HepG2 (cell line): ENCODE measurements around the gene KCNK18. TPM values are rescaled to one million over a fixed set of nuclear protein-coding genes. Genes with fewer than 3 reads are reported as not detected.

Experiments used
- ATAC-seq: fragments of 200-7000 bp; cut with Tn5 transposase; 3 replicates; pipeline ENCODE4 v1.9.1; 2020; ENCODE audit warnings: mild to moderate bottlenecking, moderate library complexity
- BruUV-seq: library from RNA; stranded (reverse); fragments of 400-500 nt; replicated peaks from 2 replicates; lab custom pipeline; 2021; lab: Mats Ljungman, UMichigan
- CTCF ChIA-PET: fragments of 300-600 bp; formaldehyde crosslinking; extraction: SDS; loops from one replicate; lab custom pipeline; 2021; ENCODE audit warnings: low total read pairs, inconsistent platforms, low intra/inter-chr PET ratio; lab: Yijun Ruan, JAX
- POLR2A ChIA-PET: fragments of 350-600 bp; sonication (Branson Sonifier 250); formaldehyde crosslinking; loops from one replicate; lab custom pipeline; 2020; ENCODE audit warnings: antibody characterized with exemption, inconsistent platforms; lab: Yijun Ruan, JAX
- DNase-seq: peaks from one replicate; pipeline ENCODE4 v3.0.0-alpha.2; 2015; ENCODE audit warnings: low spot score
- FAIRE-seq: peaks from 3 replicates; lab custom pipeline; 2011; peaks lifted over from hg19 to GRCh38; lab: Jason Lieb, UNC
- H2AFZ ChIP-seq: one replicate; pipeline ENCODE4 v1.6.1; 2011; ENCODE audit warnings: low read length, inconsistent platforms
- H3K27ac ChIP-seq: fragments of 300-600 bp; 3 replicates; pipeline ENCODE4 v1.8.0; 2011; ENCODE audit warnings: mixed run types, mild to moderate bottlenecking, mixed read lengths, low read length, inconsistent platforms; ENCODE audit not compliant: insufficient read depth; ENCODE audit errors: extremely low read length
- H3K27me3 ChIP-seq, 2 experiments: fragments of 200-600 bp in 1 of 2; 2 replicates in 1 of 2; 3 replicates in 1 of 2; pipeline versions ENCODE4 v1.6.0 to v1.8.0; 2011; ENCODE audit warnings: low read length in 2 of 2, mild to moderate bottlenecking in 2 of 2, moderate library complexity in 2 of 2, inconsistent platforms in 1 of 2; ENCODE audit not compliant: insufficient read depth in 2 of 2, control insufficient read depth in 1 of 2
- H3K36me3 ChIP-seq, 2 experiments: fragments of 200-600 bp in 1 of 2; replicated peaks in 1 of 2; 2 replicates in 1 of 2; 3 replicates in 1 of 2; pipeline versions ENCODE4 v1.5.1 to v1.8.0; 2011; ENCODE audit warnings: low read length in 2 of 2, inconsistent platforms in 1 of 2; ENCODE audit not compliant: insufficient read depth in 2 of 2, control insufficient read depth in 1 of 2
- H3K4me1 ChIP-seq: 2 replicates; pipeline ENCODE4 v1.5.1; 2012; ENCODE audit warnings: low read length, inconsistent platforms; ENCODE audit not compliant: insufficient read depth
- H3K4me2 ChIP-seq: 2 replicates; pipeline ENCODE4 v1.6.0; 2011; ENCODE audit warnings: low read depth, low read length, inconsistent platforms
- H3K4me3 ChIP-seq, 3 experiments: fragments of 200-600 bp in 1 of 3; sonication (generic), shearing (Covaris generic) in 1 of 3; replicated peaks in 1 of 3; 2 replicates each; pipeline ENCODE4 v1.5.1; 2011 to 2016; ENCODE audit warnings: low read length in 3 of 3, inconsistent platforms in 2 of 3, low read depth in 2 of 3, mild to moderate bottlenecking in 2 of 3, control low read depth in 1 of 3, mixed read lengths in 1 of 3; ENCODE audit not compliant: insufficient read depth in 1 of 3
- H3K79me2 ChIP-seq: one replicate; pipeline ENCODE4 v1.6.1; 2011; ENCODE audit warnings: low read length, inconsistent platforms; ENCODE audit not compliant: insufficient read depth
- H3K9ac ChIP-seq: 2 replicates; pipeline ENCODE4 v1.6.0; 2011; ENCODE audit warnings: mild to moderate bottlenecking, low read depth, low read length, inconsistent platforms; ENCODE audit not compliant: insufficient read depth
- H3K9me3 ChIP-seq: 2 replicates; pipeline ENCODE4 v1.5.1; 2012; ENCODE audit warnings: mild to moderate bottlenecking, low read length
- H4K20me1 ChIP-seq: 2 replicates; pipeline ENCODE4 v1.6.0; 2011; ENCODE audit warnings: inconsistent platforms, mild to moderate bottlenecking, low read length, moderate library complexity; ENCODE audit not compliant: insufficient read depth
- KDM1A ChIP-seq: IDR thresholded peaks from 2 replicates; pipeline ENCODE4 v1.6.1; 2016; ENCODE audit warnings: missing compliant biosample characterization
- NCOA5 ChIP-seq: sonication (generic); formaldehyde crosslinking; IDR thresholded peaks from 2 replicates; pipeline ENCODE4 v1.4.0; 2020; ENCODE audit warnings: missing genetic modification reagents
- SRSF1 ChIP-seq: fragments of 200-400 bp; formaldehyde crosslinking; optimal IDR thresholded peaks from 2 replicates; pipeline ENCODE3; 2017; ENCODE audit warnings: mild to moderate bottlenecking, low read depth, low read length, moderate library complexity
- XBP1 ChIP-seq: sonication (generic); formaldehyde crosslinking; IDR thresholded peaks from 2 replicates; pipeline ENCODE4 v1.5.0; 2020; ENCODE audit warnings: missing genetic modification reagents
- ZBED4 ChIP-seq: sonication (generic); formaldehyde crosslinking; IDR thresholded peaks from 2 replicates; pipeline ENCODE4 v1.4.0; 2020; ENCODE audit warnings: missing genetic modification reagents, borderline replicate concordance
- ZBTB20 ChIP-seq: sonication (generic); formaldehyde crosslinking; IDR thresholded peaks from 2 replicates; pipeline ENCODE4 v1.8.1; 2023; ENCODE audit warnings: missing genetic modification reagents, low read depth, mild to moderate bottlenecking, borderline replicate concordance
- ZFP36L1 ChIP-seq: sonication (generic); formaldehyde crosslinking; IDR thresholded peaks from 2 replicates; pipeline ENCODE4 v1.8.0; 2022; ENCODE audit warnings: mild to moderate bottlenecking, missing genetic modification reagents, moderate library complexity
- ZNF331 ChIP-seq: sonication (generic); formaldehyde crosslinking; IDR thresholded peaks from 2 replicates; pipeline ENCODE4 v1.4.0; 2020; ENCODE audit warnings: missing genetic modification reagents
- ZNF589 ChIP-seq: sonication (generic); formaldehyde crosslinking; conservative IDR thresholded peaks from 2 replicates; pipeline ENCODE4 v1.8.0; 2022; ENCODE audit warnings: mild to moderate bottlenecking, moderate library complexity, missing genetic modification reagents
- ZNF878 ChIP-seq: sonication (generic); formaldehyde crosslinking; IDR thresholded peaks from 2 replicates; pipeline ENCODE4 v1.8.1; 2023; ENCODE audit warnings: mild to moderate bottlenecking, missing genetic modification reagents, moderate library complexity
- WGBS: methylation state at CpG from one replicate; pipeline ENCODE4 v1.1.6; 2017; ENCODE audit warnings: low lambda C conversion rate; 5-methylcytosine and 5-hydroxymethylcytosine counted together
- in situ Hi-C: cut with HindIII; loops from 2 replicates; pipeline ENCODE4 v1.10.0; 2017; ENCODE audit warnings: low pct_unique_long_range_greater_than_20kb; ENCODE audit not compliant: extremely low pct_ligation_motif_present
- intact Hi-C: fragments of 100-400 bp; cut with micrococcal nuclease; formaldehyde crosslinking; loops from one replicate; pipeline ENCODE4 v1.10.0; 2022; ENCODE audit not compliant: unreplicated experiment
- polyA plus RNA-seq, 8 experiments: library from polyadenylated mRNA; depleted of rRNA in 3 of 8; stranded (reverse) in 7 of 8; unstranded in 1 of 8; fragments of >200 nt; fragmentation: Illumina TruSeq in 4 of 8; extraction: Trizol in 4 of 8; gene quantifications; 2 replicates each; pipeline versions ENCODE4 v1.2.1 to v1.2.3, GENCODE V29; 2011 to 2016; ENCODE audit warnings: low read depth in 4 of 8, missing spikeins in 1 of 8, mixed read lengths in 1 of 8; ENCODE audit not compliant: insufficient read depth in 1 of 8
- total RNA-seq, 5 experiments: library from RNA; depleted of rRNA; stranded (reverse); fragments of >200 nt; fragmentation: Illumina TruSeq; extraction: Trizol; gene quantifications; 2 replicates each; pipeline ENCODE4 v1.2.3, GENCODE V29; 2016; ENCODE audit warnings: low read depth in 1 of 5
- TF ChIP-seq, protein P1 (sequence below): sonication (generic); formaldehyde crosslinking; IDR thresholded peaks from 2 replicates; pipeline ENCODE4 v1.4.0; 2020; ENCODE audit warnings: mild to moderate bottlenecking, missing genetic modification reagents
- TF ChIP-seq, protein P2 (sequence below): sonication (generic); formaldehyde crosslinking; IDR thresholded peaks from 2 replicates; pipeline ENCODE4 v1.5.1; 2020; ENCODE audit warnings: mild to moderate bottlenecking, moderate library complexity, missing genetic modification reagents
- TF ChIP-seq, protein P3 (sequence below): sonication (generic); formaldehyde crosslinking; IDR thresholded peaks from 2 replicates; pipeline ENCODE4 v1.5.1; 2020; ENCODE audit warnings: mild to moderate bottlenecking, missing genetic modification reagents

Gene KCNK18
- total and polyA plus RNA-seq, 2 of the 13 experiments (the other 11 are each of a cell fraction or from before 2014, with no cell fraction given), result not detected

GRCh38 chr10:117161386-117162033 is 35.8 kb upstream of the KCNK18 start:
- in situ Hi-C loops, result loop anchor here (10.0 kb wide), 1 partner anchor 157 kb away; the partner anchor contains the start of gene SHTN1
- FAIRE-seq, result no peak
- TF ChIP-seq, protein P1, sequence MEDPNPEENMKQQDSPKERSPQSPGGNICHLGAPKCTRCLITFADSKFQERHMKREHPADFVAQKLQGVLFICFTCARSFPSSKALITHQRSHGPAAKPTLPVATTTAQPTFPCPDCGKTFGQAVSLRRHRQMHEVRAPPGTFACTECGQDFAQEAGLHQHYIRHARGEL, result no peak
- TF ChIP-seq ZFP36L1 (CRISPR knock-in tag) (no peak), XBP1 (CRISPR knock-in tag) (no peak), ZBED4 (CRISPR knock-in tag) (no peak), ZNF331 (CRISPR knock-in tag) (no peak), ZNF589 (no peak), NCOA5 (CRISPR knock-in tag) (no peak), KDM1A (CRISPR knock-in tag) (no peak), ZBTB20 (CRISPR knock-in tag) (no peak), SRSF1 (no peak), ZNF878 (no peak)
- TF ChIP-seq, protein P2, sequence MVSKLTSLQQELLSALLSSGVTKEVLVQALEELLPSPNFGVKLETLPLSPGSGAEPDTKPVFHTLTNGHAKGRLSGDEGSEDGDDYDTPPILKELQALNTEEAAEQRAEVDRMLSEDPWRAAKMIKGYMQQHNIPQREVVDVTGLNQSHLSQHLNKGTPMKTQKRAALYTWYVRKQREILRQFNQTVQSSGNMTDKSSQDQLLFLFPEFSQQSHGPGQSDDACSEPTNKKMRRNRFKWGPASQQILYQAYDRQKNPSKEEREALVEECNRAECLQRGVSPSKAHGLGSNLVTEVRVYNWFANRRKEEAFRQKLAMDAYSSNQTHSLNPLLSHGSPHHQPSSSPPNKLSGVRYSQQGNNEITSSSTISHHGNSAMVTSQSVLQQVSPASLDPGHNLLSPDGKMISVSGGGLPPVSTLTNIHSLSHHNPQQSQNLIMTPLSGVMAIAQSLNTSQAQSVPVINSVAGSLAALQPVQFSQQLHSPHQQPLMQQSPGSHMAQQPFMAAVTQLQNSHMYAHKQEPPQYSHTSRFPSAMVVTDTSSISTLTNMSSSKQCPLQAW (CRISPR knock-in tag), result no peak
- TF ChIP-seq, protein P3, sequence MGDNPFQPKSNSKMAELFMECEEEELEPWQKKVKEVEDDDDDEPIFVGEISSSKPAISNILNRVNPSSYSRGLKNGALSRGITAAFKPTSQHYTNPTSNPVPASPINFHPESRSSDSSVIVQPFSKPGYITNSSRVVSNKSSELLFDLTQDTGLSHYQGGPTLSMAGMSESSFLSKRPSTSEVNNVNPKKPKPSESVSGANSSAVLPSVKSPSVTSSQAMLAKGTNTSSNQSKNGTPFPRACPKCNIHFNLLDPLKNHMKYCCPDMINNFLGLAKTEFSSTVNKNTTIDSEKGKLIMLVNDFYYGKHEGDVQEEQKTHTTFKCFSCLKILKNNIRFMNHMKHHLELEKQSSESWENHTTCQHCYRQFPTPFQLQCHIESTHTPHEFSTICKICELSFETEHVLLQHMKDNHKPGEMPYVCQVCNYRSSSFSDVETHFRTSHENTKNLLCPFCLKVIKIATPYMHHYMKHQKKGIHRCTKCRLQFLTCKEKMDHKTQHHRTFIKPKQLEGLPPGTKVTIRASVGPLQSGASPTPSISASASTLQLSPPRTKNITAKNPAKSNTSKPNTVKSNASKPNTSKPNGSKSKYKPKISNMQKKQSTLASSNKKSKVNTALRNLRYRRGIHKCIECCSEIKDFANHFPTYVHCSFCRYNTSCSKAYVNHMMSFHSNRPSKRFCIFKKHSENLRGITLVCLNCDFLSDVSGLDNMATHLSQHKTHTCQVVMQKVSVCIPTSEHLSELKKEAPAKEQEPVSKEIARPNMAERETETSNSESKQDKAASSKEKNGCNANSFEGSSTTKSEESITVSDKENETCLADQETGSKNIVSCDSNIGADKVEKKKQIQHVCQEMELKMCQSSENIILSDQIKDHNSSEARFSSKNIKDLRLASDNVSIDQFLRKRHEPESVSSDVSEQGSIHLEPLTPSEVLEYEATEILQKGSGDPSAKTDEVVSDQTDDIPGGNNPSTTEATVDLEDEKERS (CRISPR knock-in tag), result no peak

More at GRCh38 chr10:117161386-117162033, 35.8 kb upstream of the KCNK18 start:
- peaks cover 6 to 77% of the 10 kb centered on the region in 2 experiments; a peak in 4 of 5 replicates for H3K27me3 ChIP-seq
- H3K4me2 ChIP-seq, result no peak overlapping the region
- H3K4me1 ChIP-seq, result peaks cover 17% of the 10 kb centered on the region
- H3K36me3 ChIP-seq, result no peaks in the 10 kb centered on the region
- no peak overlapping the region for H3K4me3 ChIP-seq
- no TSS peak for BruUV-seq
- no peaks in the 10 kb centered on the region for H4K20me1 ChIP-seq
- 23% methylated on average over 6 of the region's 6 CpGs for WGBS
- H3K27ac ChIP-seq, result no peak overlapping the region
- no peaks in the 10 kb centered on the region for H3K9me3 ChIP-seq
- ChIA-PET POLR2A (no interaction called here), CTCF (no interaction called here)
- no peak overlapping the region for H3K9ac ChIP-seq
- no peak for ATAC-seq
- intact Hi-C loops, result no loop called here
- H3K79me2 ChIP-seq, result no peaks in the 10 kb centered on the region
- H2AFZ ChIP-seq, result no peak overlapping the region
- no peak for DNase-seq
